Activated CD4-positive, CD25-positive, alpha-beta regulatory T cell (primary cell): ENCODE measurements around the gene KMT2B.
A peak's percentile ranks its signal among the peaks of the same experiment; 100 is the strongest.

Experiments used
- DNase-seq, 4 experiments: peaks; one replicate each; lab custom pipeline; 2025; lab: John Stamatoyannopoulos, UW

The KMT2B gene

GRCh38 chr19:35742121-35742724, 24.4 kb downstream of the KMT2B start, which contains the start of gene IGFLR1:
IGFLR1 (minus strand) TSS chr19:35742452; CDS start chr19:35741180, 1,272 bp downstream.
- DNase-seq, result peak; percentile 33 to 44 (median 38)

GRCh38 chr19:35743640-35744429, 26.0 kb downstream of the KMT2B start:
- DNase-seq, result no peak

- peak; percentile 81 to 84 (median 84) for DNase-seq
Observed at GRCh38 chr19:35744430-35745327, 26.9 kb downstream of the KMT2B start.

GRCh38 chr19:35745328-35746086, 27.7 kb downstream of the KMT2B start, which contains the start of the genes PSENEN and U2AF1L4:
PSENEN (plus strand) TSS chr19:35745651; CDS start chr19:35745931, 280 bp downstream.
U2AF1L4 (minus strand) TSS chr19:35745418; CDS start chr19:35745391, 27 bp downstream.
- DNase-seq, result peak; percentile 83 to 95 (median 89)

- DNase-seq, result no peak
Observed at GRCh38 chr19:35746087-35746462, 28.3 kb downstream of the KMT2B start.

- DNase-seq, result no peak
Observed at GRCh38 chr19:35746531-35746930, 28.7 kb downstream of the KMT2B start.

GRCh38 chr19:35748106-35749020, 30.6 kb downstream of the KMT2B start, which contains the start of gene LIN37:
LIN37 (plus strand) TSS chr19:35748576; CDS start chr19:35748725, 149 bp downstream.
- DNase-seq, result peak; percentile 89 to 97 (median 96)

- DNase-seq, result no peak
Observed at GRCh38 chr19:35750167-35750566, 32.4 kb downstream of the KMT2B start.

GRCh38 chr19:35751839-35752745, 34.3 kb downstream of the KMT2B start:
- DNase-seq, result no peak

- no peak for DNase-seq
Observed at GRCh38 chr19:35752746-35753350, 35.0 kb downstream of the KMT2B start.

GRCh38 chr19:35753634-35754369, 36.0 kb downstream of the KMT2B start:
- no peak for DNase-seq

- DNase-seq, result no peak
Observed at GRCh38 chr19:35754370-35755130, 36.7 kb downstream of the KMT2B start.

- DNase-seq, result no peak
Observed at GRCh38 chr19:35755131-35755549, 37.3 kb downstream of the KMT2B start.

- peak in 3 of 4 experiments; percentile 24 to 44 (median 41) for DNase-seq
Observed at GRCh38 chr19:35755550-35756376, 38.0 kb downstream of the KMT2B start.

GRCh38 chr19:35756377-35757230, 38.8 kb downstream of the KMT2B start, which contains the start of gene HSPB6:
HSPB6 (minus strand) TSS chr19:35757029; CDS start chr19:35757008, 21 bp downstream.
- no peak for DNase-seq
